Hepatocyte (in vitro differentiated cells): Measurements from ENCODE around the gene CMSS1. TPM values are rescaled to one million over a fixed set of nuclear protein-coding genes. Genes with fewer than 3 reads are reported as not detected.

Source experiments
- DNase-seq: peaks from one replicate; pipeline ENCODE4 v3.0.0-alpha.2; 2016; ENCODE audit warnings: low spot score
- H2AFZ ChIP-seq: fragments of 200-600 bp; sonication (generic); 2 replicates; pipeline ENCODE4 v1.6.0; 2016; ENCODE audit warnings: antibody characterized with exemption, mild to moderate bottlenecking
- H3K27ac ChIP-seq: fragments of 200-600 bp; sonication (generic); 2 replicates; pipeline ENCODE4 v1.5.1; 2016; ENCODE audit warnings: mild to moderate bottlenecking
- H3K27me3 ChIP-seq: fragments of 200-600 bp; sonication (generic); 2 replicates; pipeline ENCODE4 v1.6.1; 2016
- H3K36me3 ChIP-seq: fragments of 200-600 bp; sonication (generic); replicated peaks from 2 replicates; pipeline ENCODE4 v1.5.1; 2016; ENCODE audit warnings: low read depth; ENCODE audit not compliant: insufficient read depth
- H3K4me1 ChIP-seq: fragments of 200-600 bp; sonication (generic); 2 replicates; pipeline ENCODE4 v1.5.1; 2016; ENCODE audit warnings: mild to moderate bottlenecking, moderate library complexity; ENCODE audit not compliant: insufficient read depth
- H3K4me2 ChIP-seq: fragments of 200-600 bp; sonication (generic); 2 replicates; pipeline ENCODE4 v1.6.0; 2016
- H3K4me3 ChIP-seq: fragments of 200-600 bp; sonication (generic); 2 replicates; pipeline ENCODE4 v1.5.1; 2016; ENCODE audit warnings: mild to moderate bottlenecking
- H3K79me2 ChIP-seq: fragments of 200-600 bp; sonication (generic); 2 replicates; pipeline ENCODE4 v1.6.0; 2017; ENCODE audit warnings: mild to moderate bottlenecking
- H3K9me2 ChIP-seq: fragments of 200-600 bp; sonication (generic); replicated peaks from 2 replicates; pipeline ENCODE4 v1.6.0; 2017; ENCODE audit warnings: mild to moderate bottlenecking; ENCODE audit not compliant: insufficient read depth
- H3K9me3 ChIP-seq: fragments of 200-600 bp; sonication (generic); 2 replicates; pipeline ENCODE4 v1.5.1; 2016; ENCODE audit warnings: low read depth, mild to moderate bottlenecking
- H4K20me1 ChIP-seq: fragments of 200-600 bp; sonication (generic); 2 replicates; pipeline ENCODE4 v1.6.0; 2016; ENCODE audit warnings: mild to moderate bottlenecking; ENCODE audit not compliant: insufficient read depth, poor library complexity, severe bottlenecking
- CTCF ChIP-seq: fragments of 200-600 bp; sonication (generic); IDR thresholded peaks from 2 replicates; pipeline ENCODE4 v1.5.1; 2016; ENCODE audit warnings: antibody characterized with exemption, mild to moderate bottlenecking; ENCODE audit not compliant: poor library complexity
- EZH2 ChIP-seq: fragments of 200-600 bp; sonication (generic); IDR thresholded peaks from 2 replicates; pipeline ENCODE4 v1.6.1; 2016; ENCODE audit warnings: antibody characterized with exemption, mild to moderate bottlenecking, borderline replicate concordance
- EZH2phosphoT487 ChIP-seq: fragments of 200-600 bp; sonication (generic); IDR thresholded peaks from one replicate; pipeline ENCODE4 v1.6.1; 2018; ENCODE audit warnings: antibody characterized with exemption, mild to moderate bottlenecking, low read depth, moderate library complexity; ENCODE audit not compliant: unreplicated experiment, severe bottlenecking
- WGBS: methylation state at CpG from one replicate; pipeline ENCODE4 v1.1.6; 2016; ENCODE audit warnings: low lambda C conversion rate; ENCODE audit errors: missing lambda C conversion rate; 5-methylcytosine and 5-hydroxymethylcytosine counted together
- polyA plus RNA-seq: library from polyadenylated mRNA; unstranded; fragments of >200 nt; fragmentation: Nextera tagmentation; extraction: Ambion mirVana; gene quantifications from 2 replicates; pipeline ENCODE4 v1.2.1, GENCODE V29; 2016
- total RNA-seq: library from RNA; depleted of rRNA; stranded (reverse); fragments of >200 nt; gene quantifications from 2 replicates; pipeline ENCODE4 v1.2.3, GENCODE V29; 2014

Gene CMSS1
- total and polyA plus RNA-seq, 2 experiments from 2014 or later = 11.8 to 17.0 TPM

GRCh38 chr3:100086401-100086800 is 268.7 kb downstream of the CMSS1 start:
- Histone ChIP-seq H3K27me3 (no peaks in the 10 kb centered on the region), H4K20me1 (no peaks in the 10 kb centered on the region), H3K79me2 (no peaks in the 10 kb centered on the region), H3K4me1 (peaks cover 42% of the 10 kb centered on the region), H3K27ac (no peak overlapping the region), H3K9me2 (no peaks in the 10 kb centered on the region), H3K4me2 (no peak overlapping the region), H2AFZ (no peak overlapping the region), H3K36me3 (no peaks in the 10 kb centered on the region), H3K9me3 (no peaks in the 10 kb centered on the region), H3K4me3 (no peak overlapping the region)
- DNase-seq = no peak
- WGBS = 53% methylated on average over 1 of the region's 1 CpG
- no peak for TF ChIP-seq CTCF
- TF ChIP-seq EZH2phosphoT487 = no peak
- no peak for TF ChIP-seq EZH2

- TF ChIP-seq CTCF (no peak), EZH2phosphoT487 (no peak), EZH2 (no peak)
- no peaks in the 10 kb centered on the region for H3K79me2 ChIP-seq
- H3K27ac ChIP-seq = no peak overlapping the region
- no peak overlapping the region for H3K4me3 ChIP-seq
- no peak for DNase-seq
- no peaks in the 10 kb centered on the region for H3K9me3 ChIP-seq
- no peaks in the 10 kb centered on the region for H3K9me2 ChIP-seq
- no peaks in the 10 kb centered on the region for H3K36me3 ChIP-seq
- H3K4me2 ChIP-seq = no peak overlapping the region
- no peaks in the 10 kb centered on the region for H4K20me1 ChIP-seq
- no peak overlapping the region for H2AFZ ChIP-seq
- H3K27me3 ChIP-seq = no peaks in the 10 kb centered on the region
- H3K4me1 ChIP-seq = peaks cover 34% of the 10 kb centered on the region
Measured at GRCh38 chr3:100087198-100087597, 269.5 kb downstream of the CMSS1 start.

- no peak overlapping the region for H3K4me2 ChIP-seq
- no peak for DNase-seq
- peak overlapping the region; percentile 25 for H3K27ac ChIP-seq
- H2AFZ ChIP-seq = no peak overlapping the region
- H3K4me1 ChIP-seq = peaks cover 26% of the 10 kb centered on the region
- H3K27me3 ChIP-seq = no peaks in the 10 kb centered on the region
- H3K9me3 ChIP-seq = no peaks in the 10 kb centered on the region
- 66% methylated on average over 2 of the region's 2 CpGs for WGBS
- H3K4me3 ChIP-seq = no peak overlapping the region
- no peaks in the 10 kb centered on the region for H4K20me1 ChIP-seq
- no peaks in the 10 kb centered on the region for H3K36me3 ChIP-seq
- no peaks in the 10 kb centered on the region for H3K9me2 ChIP-seq
- TF ChIP-seq EZH2 = no peak
- TF ChIP-seq EZH2phosphoT487 = no peak
- no peak for TF ChIP-seq CTCF
- no peaks in the 10 kb centered on the region for H3K79me2 ChIP-seq
Measured at GRCh38 chr3:100088735-100089368, 271.2 kb downstream of the CMSS1 start.
